ENCODE measurements around the gene TSPAN16.

Gene TSPAN16

DNA sequence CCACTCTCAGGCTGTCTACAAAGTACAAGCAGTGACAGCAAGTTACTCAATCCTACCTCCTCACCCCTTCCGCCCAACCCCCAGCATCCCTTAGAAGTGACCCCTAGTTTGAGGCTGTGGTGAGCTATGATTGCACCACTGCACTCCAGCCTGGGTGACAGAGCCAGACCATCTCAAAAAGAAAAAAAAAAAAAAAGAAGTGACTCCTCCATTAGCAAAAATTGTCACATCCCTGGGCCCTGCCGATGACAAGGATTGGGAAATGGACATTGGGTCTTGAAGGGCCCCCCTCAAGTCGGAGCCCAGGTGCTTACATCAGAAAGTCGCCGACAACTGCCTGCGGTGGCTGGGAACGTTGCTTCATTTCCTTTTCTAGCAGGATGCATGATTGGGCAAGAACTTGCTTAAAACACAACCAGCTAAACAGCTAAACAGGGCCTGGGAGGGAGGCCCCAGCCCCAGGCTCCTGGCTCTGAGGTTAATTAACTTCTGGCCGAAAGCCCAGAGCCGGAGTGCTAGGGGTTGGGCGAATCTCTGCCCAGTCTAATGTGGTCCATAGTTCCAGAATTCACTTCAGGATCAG lies 28.2 kb downstream of the TSPAN16 start (continued):
- TF ChIP-seq GLI4 (tag by site-specific recombination; IDR thresholded peaks at IDR 0.05) = no peak
- TF ChIP-seq, protein P1, sequence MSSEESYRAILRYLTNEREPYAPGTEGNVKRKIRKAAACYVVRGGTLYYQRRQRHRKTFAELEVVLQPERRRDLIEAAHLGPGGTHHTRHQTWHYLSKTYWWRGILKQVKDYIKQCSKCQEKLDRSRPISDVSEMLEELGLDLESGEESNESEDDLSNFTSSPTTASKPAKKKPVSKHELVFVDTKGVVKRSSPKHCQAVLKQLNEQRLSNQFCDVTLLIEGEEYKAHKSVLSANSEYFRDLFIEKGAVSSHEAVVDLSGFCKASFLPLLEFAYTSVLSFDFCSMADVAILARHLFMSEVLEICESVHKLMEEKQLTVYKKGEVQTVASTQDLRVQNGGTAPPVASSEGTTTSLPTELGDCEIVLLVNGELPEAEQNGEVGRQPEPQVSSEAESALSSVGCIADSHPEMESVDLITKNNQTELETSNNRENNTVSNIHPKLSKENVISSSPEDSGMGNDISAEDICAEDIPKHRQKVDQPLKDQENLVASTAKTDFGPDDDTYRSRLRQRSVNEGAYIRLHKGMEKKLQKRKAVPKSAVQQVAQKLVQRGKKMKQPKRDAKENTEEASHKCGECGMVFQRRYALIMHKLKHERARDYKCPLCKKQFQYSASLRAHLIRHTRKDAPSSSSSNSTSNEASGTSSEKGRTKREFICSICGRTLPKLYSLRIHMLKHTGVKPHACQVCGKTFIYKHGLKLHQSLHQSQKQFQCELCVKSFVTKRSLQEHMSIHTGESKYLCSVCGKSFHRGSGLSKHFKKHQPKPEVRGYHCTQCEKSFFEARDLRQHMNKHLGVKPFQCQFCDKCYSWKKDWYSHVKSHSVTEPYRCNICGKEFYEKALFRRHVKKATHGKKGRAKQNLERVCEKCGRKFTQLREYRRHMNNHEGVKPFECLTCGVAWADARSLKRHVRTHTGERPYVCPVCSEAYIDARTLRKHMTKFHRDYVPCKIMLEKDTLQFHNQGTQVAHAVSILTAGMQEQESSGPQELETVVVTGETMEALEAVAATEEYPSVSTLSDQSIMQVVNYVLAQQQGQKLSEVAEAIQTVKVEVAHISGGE (tag by site-specific recombination; conservative IDR thresholded peaks at IDR 0.05; ENCODE audit: low read depth) = no peak
- no peak for TF ChIP-seq ZNF585B (tag by site-specific recombination; IDR thresholded peaks at IDR 0.05)
- no peak for TF ChIP-seq ZFP41 (tag by site-specific recombination; IDR thresholded peaks at IDR 0.05; ENCODE audit: borderline replicate concordance)
- no peak for TF ChIP-seq ZNF302 (tag by site-specific recombination; IDR thresholded peaks at IDR 0.05; ENCODE audit: low read depth)
- TF ChIP-seq, protein P2, sequence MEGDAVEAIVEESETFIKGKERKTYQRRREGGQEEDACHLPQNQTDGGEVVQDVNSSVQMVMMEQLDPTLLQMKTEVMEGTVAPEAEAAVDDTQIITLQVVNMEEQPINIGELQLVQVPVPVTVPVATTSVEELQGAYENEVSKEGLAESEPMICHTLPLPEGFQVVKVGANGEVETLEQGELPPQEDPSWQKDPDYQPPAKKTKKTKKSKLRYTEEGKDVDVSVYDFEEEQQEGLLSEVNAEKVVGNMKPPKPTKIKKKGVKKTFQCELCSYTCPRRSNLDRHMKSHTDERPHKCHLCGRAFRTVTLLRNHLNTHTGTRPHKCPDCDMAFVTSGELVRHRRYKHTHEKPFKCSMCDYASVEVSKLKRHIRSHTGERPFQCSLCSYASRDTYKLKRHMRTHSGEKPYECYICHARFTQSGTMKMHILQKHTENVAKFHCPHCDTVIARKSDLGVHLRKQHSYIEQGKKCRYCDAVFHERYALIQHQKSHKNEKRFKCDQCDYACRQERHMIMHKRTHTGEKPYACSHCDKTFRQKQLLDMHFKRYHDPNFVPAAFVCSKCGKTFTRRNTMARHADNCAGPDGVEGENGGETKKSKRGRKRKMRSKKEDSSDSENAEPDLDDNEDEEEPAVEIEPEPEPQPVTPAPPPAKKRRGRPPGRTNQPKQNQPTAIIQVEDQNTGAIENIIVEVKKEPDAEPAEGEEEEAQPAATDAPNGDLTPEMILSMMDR (tag by site-specific recombination; IDR thresholded peaks at IDR 0.05) = no peak
- TF ChIP-seq ZNF544 (tag by site-specific recombination; IDR thresholded peaks at IDR 0.05) = no peak
- TF ChIP-seq ZNF184 (tag by site-specific recombination; IDR thresholded peaks at IDR 0.05) = 0 out of 2 replicates have a peak, but pooled peaks have one; percentile 57
- no peak for TF ChIP-seq ZNF654 (tag by site-specific recombination; IDR thresholded peaks at IDR 0.05; ENCODE audit: low read depth)
- no peak for TF ChIP-seq ZNF174 (tag by site-specific recombination; IDR thresholded peaks at IDR 0.05)
- no peak for TF ChIP-seq SCRT2 (tag by site-specific recombination; IDR thresholded peaks at IDR 0.05)
- no peak for TF ChIP-seq FEZF1 (tag by site-specific recombination; IDR thresholded peaks at IDR 0.05)
- no peak for TF ChIP-seq ZNF558 (tag by site-specific recombination; IDR thresholded peaks at IDR 0.05)
- TF ChIP-seq, protein P3, sequence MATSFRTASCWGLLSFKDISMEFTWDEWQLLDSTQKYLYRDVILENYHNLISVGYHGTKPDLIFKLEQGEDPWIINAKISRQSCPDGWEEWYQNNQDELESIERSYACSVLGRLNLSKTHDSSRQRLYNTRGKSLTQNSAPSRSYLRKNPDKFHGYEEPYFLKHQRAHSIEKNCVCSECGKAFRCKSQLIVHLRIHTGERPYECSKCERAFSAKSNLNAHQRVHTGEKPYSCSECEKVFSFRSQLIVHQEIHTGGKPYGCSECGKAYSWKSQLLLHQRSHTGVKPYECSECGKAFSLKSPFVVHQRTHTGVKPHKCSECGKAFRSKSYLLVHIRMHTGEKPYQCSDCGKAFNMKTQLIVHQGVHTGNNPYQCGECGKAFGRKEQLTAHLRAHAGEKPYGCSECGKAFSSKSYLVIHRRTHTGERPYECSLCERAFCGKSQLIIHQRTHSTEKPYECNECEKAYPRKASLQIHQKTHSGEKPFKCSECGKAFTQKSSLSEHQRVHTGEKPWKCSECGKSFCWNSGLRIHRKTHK (tag by site-specific recombination; IDR thresholded peaks at IDR 0.05) = no peak
- no peak for TF ChIP-seq ZNF514 (tag by site-specific recombination; IDR thresholded peaks at IDR 0.05)
- no peak for TF ChIP-seq ZNF274 (IDR thresholded peaks at IDR 0.05; ENCODE audit: low read length)
- no peak for TF ChIP-seq ZNF274 (tag by site-specific recombination; IDR thresholded peaks at IDR 0.05; ENCODE audit: borderline replicate concordance)
- no peak for TF ChIP-seq ZNF341 (tag by site-specific recombination; IDR thresholded peaks at IDR 0.05; ENCODE audit: low read depth)
- peak; percentile 71 for TF ChIP-seq ZNF600 (tag by site-specific recombination; IDR thresholded peaks at IDR 0.05)
- peak; percentile 84 for TF ChIP-seq ZBTB48 (tag by site-specific recombination; IDR thresholded peaks at IDR 0.05)
- no peak for TF ChIP-seq TRIM28 (IDR thresholded peaks at IDR 0.05; ENCODE audit: borderline replicate concordance, low read length)
- TF ChIP-seq, protein P4, sequence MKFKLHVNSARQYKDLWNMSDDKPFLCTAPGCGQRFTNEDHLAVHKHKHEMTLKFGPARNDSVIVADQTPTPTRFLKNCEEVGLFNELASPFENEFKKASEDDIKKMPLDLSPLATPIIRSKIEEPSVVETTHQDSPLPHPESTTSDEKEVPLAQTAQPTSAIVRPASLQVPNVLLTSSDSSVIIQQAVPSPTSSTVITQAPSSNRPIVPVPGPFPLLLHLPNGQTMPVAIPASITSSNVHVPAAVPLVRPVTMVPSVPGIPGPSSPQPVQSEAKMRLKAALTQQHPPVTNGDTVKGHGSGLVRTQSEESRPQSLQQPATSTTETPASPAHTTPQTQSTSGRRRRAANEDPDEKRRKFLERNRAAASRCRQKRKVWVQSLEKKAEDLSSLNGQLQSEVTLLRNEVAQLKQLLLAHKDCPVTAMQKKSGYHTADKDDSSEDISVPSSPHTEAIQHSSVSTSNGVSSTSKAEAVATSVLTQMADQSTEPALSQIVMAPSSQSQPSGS (tag by site-specific recombination; IDR thresholded peaks at IDR 0.05; ENCODE audit: low read depth) = no peak
- no peak for TF ChIP-seq ZNF768 (tag by site-specific recombination; IDR thresholded peaks at IDR 0.05)
- TF ChIP-seq SP2 (tag by site-specific recombination; IDR thresholded peaks at IDR 0.05) = no peak
- TF ChIP-seq GFI1B (tag by site-specific recombination; IDR thresholded peaks at IDR 0.05) = no peak
- TF ChIP-seq, protein P5, sequence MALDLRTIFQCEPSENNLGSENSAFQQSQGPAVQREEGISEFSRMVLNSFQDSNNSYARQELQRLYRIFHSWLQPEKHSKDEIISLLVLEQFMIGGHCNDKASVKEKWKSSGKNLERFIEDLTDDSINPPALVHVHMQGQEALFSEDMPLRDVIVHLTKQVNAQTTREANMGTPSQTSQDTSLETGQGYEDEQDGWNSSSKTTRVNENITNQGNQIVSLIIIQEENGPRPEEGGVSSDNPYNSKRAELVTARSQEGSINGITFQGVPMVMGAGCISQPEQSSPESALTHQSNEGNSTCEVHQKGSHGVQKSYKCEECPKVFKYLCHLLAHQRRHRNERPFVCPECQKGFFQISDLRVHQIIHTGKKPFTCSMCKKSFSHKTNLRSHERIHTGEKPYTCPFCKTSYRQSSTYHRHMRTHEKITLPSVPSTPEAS (tag by site-specific recombination; IDR thresholded peaks at IDR 0.05) = no peak
- TF ChIP-seq ZNF473 (tag by site-specific recombination; IDR thresholded peaks at IDR 0.05) = no peak
- no peak for TF ChIP-seq ZNF140 (tag by site-specific recombination; IDR thresholded peaks at IDR 0.05)
- no peak for TF ChIP-seq ZNF138 (tag by site-specific recombination; IDR thresholded peaks at IDR 0.05; ENCODE audit: borderline replicate concordance)
- TF ChIP-seq ZNF561 (tag by site-specific recombination; IDR thresholded peaks at IDR 0.05; ENCODE audit: borderline replicate concordance) = no peak
- no peak for TF ChIP-seq ZNF202 (tag by site-specific recombination; IDR thresholded peaks at IDR 0.05; ENCODE audit: borderline replicate concordance)
- no peak for TF ChIP-seq ZNF223 (tag by site-specific recombination; IDR thresholded peaks at IDR 0.05)
- peak; percentile 89 for TF ChIP-seq ZEB2 (tag by site-specific recombination; IDR thresholded peaks at IDR 0.05)
- TF ChIP-seq ZNF837 (tag by site-specific recombination; IDR thresholded peaks at IDR 0.05) = no peak
